Measurements from ENCODE around the gene C5orf24. TPM values are rescaled to one million over a fixed set of nuclear protein-coding genes. Genes with fewer than 3 reads are reported as not detected.

Gene C5orf24
- total and polyA plus RNA-seq, 4 donors, result 14.5 to 48.9 (median 23.4) TPM

- TF ChIP-seq HNF4A (conservative IDR thresholded peaks at IDR 0.05) (no peak), FOXA1 (IDR thresholded peaks at IDR 0.05) (no peak), JUND (IDR thresholded peaks at IDR 0.05) (no peak), MAX (IDR thresholded peaks at IDR 0.05) (no peak)
- WGBS, result 48% methylated on average over 3 of the region's 3 CpGs
- H3K4me1 ChIP-seq (ENCODE audit: control insufficient read depth in 4 of 4, insufficient read depth in 4 of 4, low read length in 3 of 4), result peaks cover 0 to 2% (median 0%) of the 10 kb centered on the region in 4 donors
- no peak overlapping the region for H3K4me3 ChIP-seq (ENCODE audit: low read depth in 1 of 3, low read length in 3 of 3)
- DNase-seq (ENCODE audit: low spot score), result no peak
- peaks cover 5 to 33% (median 26%) of the 10 kb centered on the region in 4 donors for H3K36me3 ChIP-seq (ENCODE audit: control insufficient read depth in 4 of 4, insufficient read depth in 3 of 4, low read depth in 1 of 4, low read length in 3 of 4)
- no peak overlapping the region for H3K27ac ChIP-seq (ENCODE audit: low read depth in 1 of 2, low read length in 2 of 2)
- no peaks in the 10 kb centered on the region for H3K27me3 ChIP-seq (ENCODE audit: control insufficient read depth in 4 of 4, insufficient read depth in 4 of 4, low read length in 3 of 4)
- H3K9me3 ChIP-seq (ENCODE audit: control insufficient read depth in 4 of 4, low read length in 3 of 4), result no peaks in the 10 kb centered on the region
- H3K9ac ChIP-seq (ENCODE audit: low read depth in 1 of 2, low read length in 2 of 2), result no peak overlapping the region
Observed at GRCh38 chr5:134857401-134857800, 11.6 kb downstream of the C5orf24 start.

GRCh38 chr5:134864707-134865106, 18.9 kb downstream of the C5orf24 start:
- 92% methylated on average over 2 of the region's 2 CpGs for WGBS
- Histone ChIP-seq H3K4me3 (ENCODE audit: low read depth in 1 of 3, low read length in 3 of 3) (no peak overlapping the region), H3K4me1 (ENCODE audit: control insufficient read depth in 4 of 4, insufficient read depth in 4 of 4, low read length in 3 of 4) (no peaks in the 10 kb centered on the region), H3K9ac (ENCODE audit: low read depth in 1 of 2, low read length in 2 of 2) (no peak overlapping the region), H3K27me3 (ENCODE audit: control insufficient read depth in 4 of 4, insufficient read depth in 4 of 4, low read length in 3 of 4) (no peaks in the 10 kb centered on the region), H3K27ac (ENCODE audit: low read depth in 1 of 2, low read length in 2 of 2) (no peak overlapping the region), H3K9me3 (ENCODE audit: control insufficient read depth in 4 of 4, low read length in 3 of 4) (no peaks in the 10 kb centered on the region), H3K36me3 (ENCODE audit: control insufficient read depth in 4 of 4, insufficient read depth in 3 of 4, low read depth in 1 of 4, low read length in 3 of 4) (peaks cover 0 to 5% (median under 1%) of the 10 kb centered on the region in 4 donors)
- no peak for DNase-seq (ENCODE audit: low spot score)
- TF ChIP-seq HNF4A (conservative IDR thresholded peaks at IDR 0.05), result no peak
- no peak for TF ChIP-seq MAX (IDR thresholded peaks at IDR 0.05)
- TF ChIP-seq HNF4G (IDR thresholded peaks at IDR 0.05), result no peak
- no peak for TF ChIP-seq CTCF (IDR thresholded peaks at IDR 0.05; ENCODE audit: low read depth, low read length, missing input control)
- no peak for TF ChIP-seq JUND (IDR thresholded peaks at IDR 0.05)
- no peak for TF ChIP-seq TAF1 (conservative IDR thresholded peaks at IDR 0.05)
- TF ChIP-seq ATF3 (IDR thresholded peaks at IDR 0.05), result no peak
- TF ChIP-seq REST (IDR thresholded peaks at IDR 0.05), result no peak
- TF ChIP-seq ZBTB33 (IDR thresholded peaks at IDR 0.05), result no peak
- TF ChIP-seq SP1 (IDR thresholded peaks at IDR 0.05), result no peak
- no peak for TF ChIP-seq GABPA (IDR thresholded peaks at IDR 0.05 in 1 of 2, conservative IDR thresholded peaks at IDR 0.05 in 1 of 2)
- no peak for TF ChIP-seq RAD21 (IDR thresholded peaks at IDR 0.05)
- no peak for TF ChIP-seq FOXA2 (IDR thresholded peaks at IDR 0.05)
- TF ChIP-seq NR2F2 (IDR thresholded peaks at IDR 0.05), result no peak
- no peak for TF ChIP-seq EGR1 (IDR thresholded peaks at IDR 0.05; ENCODE audit: low read depth in 2 of 2)
- TF ChIP-seq RXRA (IDR thresholded peaks at IDR 0.05), result no peak
- TF ChIP-seq FOXA1 (IDR thresholded peaks at IDR 0.05), result no peak
- no peak for TF ChIP-seq YY1 (IDR thresholded peaks at IDR 0.05)

All from liver (tissue), 9 donors.